HG03025 (cell line): ENCODE data around the gene HEXIM2.
"Not testable (repeated sequence)": the region's sequence is repeated elsewhere in the genome, so short reads cannot be mapped to it uniquely, and the experiment has no call there.

Source experiments
- ATAC-seq: cut with Tn5 transposase; IDR thresholded peaks from one replicate; pipeline ENCODE4 v1.9.1; 2021; ENCODE audit warnings: mild to moderate bottlenecking, moderate library complexity; ENCODE audit not compliant: unreplicated experiment, low FRiP score

HEXIM2 gene

GRCh38 chr17:45201457-45201856, 39.8 kb downstream of the HEXIM2 start:
- no peak for ATAC-seq

- ATAC-seq = not testable (repeated sequence)
Observed at GRCh38 chr17:45201880-45202279, 40.2 kb downstream of the HEXIM2 start.

GRCh38 chr17:45218895-45219661, 57.4 kb downstream of the HEXIM2 start:
- ATAC-seq = no peak
